Activated CD4-positive, CD25-positive, alpha-beta regulatory T cell treated with anti-CD3 and anti-CD28 coated beads, Interleukin-2, amount 50 U/mL, for 72 hours (primary cell): Measurements from ENCODE around the gene TP53TG3C.
"Not testable (repeated sequence)": the region's sequence is repeated elsewhere in the genome, so short reads cannot be mapped to it uniquely, and the experiment has no call there.

ENCODE experiments used
- DNase-seq: peaks from one replicate; pipeline ENCODE4 v3.0.0; 2021

The TP53TG3C gene, protein sequence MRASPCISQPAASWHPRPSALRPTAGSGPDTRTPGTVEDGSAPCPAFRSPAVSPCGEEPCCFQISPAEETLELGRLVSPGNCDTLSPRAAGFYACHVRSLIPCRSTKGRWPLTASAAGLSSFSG

DNA sequence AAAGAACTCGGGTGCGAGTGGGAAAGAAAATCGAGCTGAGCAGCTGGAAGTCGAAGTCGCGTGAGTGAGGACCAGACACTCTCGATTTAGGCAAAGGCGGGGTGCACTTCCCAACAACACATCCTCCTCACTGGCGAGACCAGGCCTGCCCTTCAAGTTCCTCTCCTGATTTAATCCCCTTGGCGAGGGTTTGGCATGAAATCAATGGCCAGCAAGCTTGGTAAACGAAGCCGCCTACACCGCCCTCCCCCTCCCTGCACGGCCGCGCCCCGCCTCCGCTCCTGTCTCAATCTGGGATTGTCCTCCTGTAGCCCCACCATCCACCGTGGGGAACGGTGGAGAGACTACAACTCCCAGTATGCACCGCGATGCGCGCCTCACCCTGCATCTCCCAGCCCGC, at the start of gene TP53TG3C:
Gene TP53TG3C, plus strand, starts transcription at position 301 of the 400 bp plus-strand sequence. Its CDS starts 68 bp downstream, at position 369.
- not testable (repeated sequence) for DNase-seq
